HepG2 (cell line): ENCODE measurements around the gene DDAH2. TPM values are rescaled to one million over a fixed set of nuclear protein-coding genes. Genes with fewer than 3 reads are reported as not detected.

Experiments
- ARNT2 ChIP-seq: sonication (generic); formaldehyde crosslinking; IDR thresholded peaks from 2 replicates; pipeline ENCODE4 v1.8.0; 2022; ENCODE audit warnings: mild to moderate bottlenecking, low read depth, missing genetic modification reagents, moderate library complexity
- BCLAF1 ChIP-seq: fragments of 450-650 bp; IDR thresholded peaks from 2 replicates; pipeline ENCODE4 v1.6.1; 2017; ENCODE audit warnings: mild to moderate bottlenecking
- CREBL2 ChIP-seq: sonication (generic); formaldehyde crosslinking; IDR thresholded peaks from 2 replicates; pipeline ENCODE4 v1.8.1; 2023; ENCODE audit warnings: missing genetic modification reagents, mild to moderate bottlenecking, borderline replicate concordance
- HCFC1 ChIP-seq: fragments of 150-350 bp; IDR thresholded peaks from 2 replicates; pipeline ENCODE4 v1.6.1; 2014; ENCODE audit warnings: low read depth, low read length
- HES4 ChIP-seq: sonication (generic); formaldehyde crosslinking; IDR thresholded peaks from 2 replicates; pipeline ENCODE4 v1.9.0; 2021; ENCODE audit warnings: mild to moderate bottlenecking, missing genetic modification reagents, borderline replicate concordance
- HMGXB3 ChIP-seq: sonication (generic); formaldehyde crosslinking; IDR thresholded peaks from 2 replicates; pipeline ENCODE4 v1.4.0; 2020; ENCODE audit warnings: missing genetic modification reagents, borderline replicate concordance
- MAFG ChIP-seq: sonication (generic); formaldehyde crosslinking; IDR thresholded peaks from 2 replicates; pipeline ENCODE4 v1.5.1; 2020; ENCODE audit warnings: mild to moderate bottlenecking, missing genetic modification reagents
- MXD1 ChIP-seq: sonication (generic); formaldehyde crosslinking; IDR thresholded peaks from 2 replicates; pipeline ENCODE4 v1.4.0; 2020; ENCODE audit warnings: mild to moderate bottlenecking, missing genetic modification reagents
- MZF1 ChIP-seq: sonication (generic); formaldehyde crosslinking; IDR thresholded peaks from 2 replicates; pipeline ENCODE4 v1.8.1; 2023; ENCODE audit warnings: mild to moderate bottlenecking, missing genetic modification reagents, borderline replicate concordance
- ZNF260 ChIP-seq: sonication (generic); formaldehyde crosslinking; IDR thresholded peaks from 2 replicates; pipeline ENCODE4 v1.4.0; 2020; ENCODE audit warnings: missing genetic modification reagents, low read depth, mild to moderate bottlenecking, borderline replicate concordance
- ZNF510 ChIP-seq: sonication (generic); formaldehyde crosslinking; IDR thresholded peaks from 2 replicates; pipeline ENCODE4 v1.4.0; 2020; ENCODE audit warnings: low read depth, mild to moderate bottlenecking, missing genetic modification reagents
- ZNF567 ChIP-seq: sonication (generic); formaldehyde crosslinking; IDR thresholded peaks from 2 replicates; pipeline ENCODE4 v1.8.1; 2023; ENCODE audit warnings: mild to moderate bottlenecking, missing genetic modification reagents, borderline replicate concordance
- ZNF800 ChIP-seq: sonication (generic); formaldehyde crosslinking; IDR thresholded peaks from 2 replicates; pipeline ENCODE4 v1.4.0; 2020; ENCODE audit warnings: missing genetic modification reagents
- polyA plus RNA-seq, 8 experiments: library from polyadenylated mRNA; depleted of rRNA in 3 of 8; stranded (reverse) in 7 of 8; unstranded in 1 of 8; fragments of >200 nt; fragmentation: Illumina TruSeq in 4 of 8; extraction: Trizol in 4 of 8; gene quantifications; 2 replicates each; pipeline versions ENCODE4 v1.2.1 to v1.2.3, GENCODE V29; 2011 to 2016; ENCODE audit warnings: low read depth in 4 of 8, missing spikeins in 1 of 8, mixed read lengths in 1 of 8; ENCODE audit not compliant: insufficient read depth in 1 of 8
- total RNA-seq, 5 experiments: library from RNA; depleted of rRNA; stranded (reverse); fragments of >200 nt; fragmentation: Illumina TruSeq; extraction: Trizol; gene quantifications; 2 replicates each; pipeline ENCODE4 v1.2.3, GENCODE V29; 2016; ENCODE audit warnings: low read depth in 1 of 5
- TF ChIP-seq, protein P1 (sequence below): sonication (generic); formaldehyde crosslinking; IDR thresholded peaks from 2 replicates; pipeline ENCODE4 v1.4.0; 2020; ENCODE audit warnings: missing genetic modification reagents
- TF ChIP-seq, protein P2 (sequence below): sonication (generic); formaldehyde crosslinking; IDR thresholded peaks from 2 replicates; pipeline ENCODE4 v1.8.0; 2022; ENCODE audit warnings: mild to moderate bottlenecking, missing genetic modification reagents, moderate library complexity

Gene DDAH2
- total and polyA plus RNA-seq, 2 of the 13 experiments (the other 11 are each of a cell fraction or from before 2014, with no cell fraction given) = 16.4 to 21.1 TPM

DNA sequence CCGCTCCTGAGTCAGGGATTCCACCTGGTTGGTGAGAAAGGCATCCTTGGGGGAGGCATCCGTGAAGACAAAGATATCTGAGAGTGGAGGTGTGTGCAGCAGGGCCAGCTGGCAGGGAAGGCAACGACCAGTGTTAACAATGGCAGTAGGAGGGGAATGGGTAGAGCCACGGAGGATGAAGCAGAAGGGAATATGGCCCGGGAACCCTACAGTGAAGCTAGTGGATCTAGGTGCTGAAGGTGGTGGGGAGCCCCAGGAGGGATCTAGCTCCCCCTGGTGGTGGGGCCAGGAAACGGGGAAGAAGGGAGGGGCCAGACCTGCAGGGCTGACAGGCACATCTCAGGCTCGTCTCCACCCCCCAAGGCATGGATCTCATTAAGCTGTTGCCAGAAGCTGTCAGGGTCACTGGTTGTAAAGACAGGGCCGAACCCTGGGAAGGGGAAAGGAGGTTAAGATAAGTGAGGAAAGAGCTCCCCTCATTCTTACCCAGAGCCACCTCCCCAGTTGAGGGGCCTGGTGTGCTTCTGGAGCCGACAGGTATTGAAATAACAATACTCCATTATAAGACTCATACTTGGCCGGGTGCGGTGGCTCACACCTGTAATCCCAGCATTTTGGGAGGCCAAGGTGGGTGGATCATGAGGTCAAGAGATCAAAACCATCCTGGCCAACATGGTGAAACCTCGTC is 40.7 kb upstream of the DDAH2 start (continued):
- TF ChIP-seq BCLAF1 (no peak), CREBL2 (CRISPR knock-in tag) (no peak; the same call in 1 of the 2 replicates), MAFG (CRISPR knock-in tag) (no peak), ZNF567 (CRISPR knock-in tag) (0 out of 2 replicates have a peak, but pooled peaks have one; percentile 51), ZNF510 (CRISPR knock-in tag) (no peak), ZNF260 (CRISPR knock-in tag) (no peak), MZF1 (CRISPR knock-in tag) (no peak), ARNT2 (CRISPR knock-in tag) (no peak), HES4 (no peak), HMGXB3 (CRISPR knock-in tag) (no peak; the same call in 1 of the 2 replicates), HCFC1 (0 out of 2 replicates have a peak, but pooled peaks have one; percentile 12), ZNF800 (CRISPR knock-in tag) (no peak), MXD1 (0 out of 2 replicates have a peak, but pooled peaks have one; percentile 56)
- TF ChIP-seq, protein P1, sequence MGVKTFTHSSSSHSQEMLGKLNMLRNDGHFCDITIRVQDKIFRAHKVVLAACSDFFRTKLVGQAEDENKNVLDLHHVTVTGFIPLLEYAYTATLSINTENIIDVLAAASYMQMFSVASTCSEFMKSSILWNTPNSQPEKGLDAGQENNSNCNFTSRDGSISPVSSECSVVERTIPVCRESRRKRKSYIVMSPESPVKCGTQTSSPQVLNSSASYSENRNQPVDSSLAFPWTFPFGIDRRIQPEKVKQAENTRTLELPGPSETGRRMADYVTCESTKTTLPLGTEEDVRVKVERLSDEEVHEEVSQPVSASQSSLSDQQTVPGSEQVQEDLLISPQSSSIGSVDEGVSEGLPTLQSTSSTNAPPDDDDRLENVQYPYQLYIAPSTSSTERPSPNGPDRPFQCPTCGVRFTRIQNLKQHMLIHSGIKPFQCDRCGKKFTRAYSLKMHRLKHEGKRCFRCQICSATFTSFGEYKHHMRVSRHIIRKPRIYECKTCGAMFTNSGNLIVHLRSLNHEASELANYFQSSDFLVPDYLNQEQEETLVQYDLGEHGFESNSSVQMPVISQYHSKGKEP (CRISPR knock-in tag) = no peak
- TF ChIP-seq, protein P2, sequence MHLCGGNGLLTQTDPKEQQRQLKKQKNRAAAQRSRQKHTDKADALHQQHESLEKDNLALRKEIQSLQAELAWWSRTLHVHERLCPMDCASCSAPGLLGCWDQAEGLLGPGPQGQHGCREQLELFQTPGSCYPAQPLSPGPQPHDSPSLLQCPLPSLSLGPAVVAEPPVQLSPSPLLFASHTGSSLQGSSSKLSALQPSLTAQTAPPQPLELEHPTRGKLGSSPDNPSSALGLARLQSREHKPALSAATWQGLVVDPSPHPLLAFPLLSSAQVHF (CRISPR knock-in tag) = no peak
